H9 (cell line): Measurements from ENCODE around the gene FXR1. TPM values are rescaled to one million over a fixed set of nuclear protein-coding genes. Genes with fewer than 3 reads are reported as not detected.

Source experiments
- DNase-seq: peaks from one replicate; pipeline ENCODE4 v3.0.0-alpha.2; 2017
- H2AFZ ChIP-seq: one replicate; pipeline ENCODE4 v1.6.1; 2013; ENCODE audit warnings: mild to moderate bottlenecking, low read length, control low read depth, moderate library complexity
- H2AK5ac ChIP-seq: 2 replicates; pipeline ENCODE4 v1.6.1; 2013; ENCODE audit warnings: low read length, control low read depth, mixed read lengths; ENCODE audit not compliant: insufficient read length
- H2BK120ac ChIP-seq: one replicate; pipeline ENCODE4 v1.6.1; 2013; ENCODE audit warnings: low read depth, mild to moderate bottlenecking, low read length, control low read depth, inconsistent platforms; ENCODE audit not compliant: poor library complexity, severe bottlenecking
- H2BK12ac ChIP-seq: 2 replicates; pipeline ENCODE4 v1.6.1; 2013; ENCODE audit warnings: low read length, control low read depth, mixed read lengths, low read depth; ENCODE audit not compliant: insufficient read length
- H2BK15ac ChIP-seq: 2 replicates; pipeline ENCODE4 v1.6.1; 2013; ENCODE audit warnings: low read depth, low read length, control low read depth
- H2BK20ac ChIP-seq: one replicate; pipeline ENCODE4 v1.6.1; 2013; ENCODE audit warnings: low read depth, mild to moderate bottlenecking, low read length, control low read depth, inconsistent platforms; ENCODE audit not compliant: poor library complexity, severe bottlenecking
- H2BK5ac ChIP-seq: 2 replicates; pipeline ENCODE4 v1.6.1; 2013; ENCODE audit warnings: low read length, control low read depth, mixed read lengths; ENCODE audit not compliant: insufficient read length
- H3K14ac ChIP-seq: 2 replicates; pipeline ENCODE4 v1.6.1; 2013; ENCODE audit warnings: low read length, control low read depth; ENCODE audit not compliant: insufficient read depth
- H3K18ac ChIP-seq: 2 replicates; pipeline ENCODE4 v1.6.1; 2013; ENCODE audit warnings: low read depth, mild to moderate bottlenecking, mixed read lengths, low read length, control low read depth; ENCODE audit not compliant: insufficient read length
- H3K23ac ChIP-seq: 2 replicates; pipeline ENCODE4 v1.6.1; 2013; ENCODE audit warnings: low read length, control low read depth, mixed read lengths, low read depth; ENCODE audit not compliant: insufficient read length
- H3K23me2 ChIP-seq: 2 replicates; pipeline ENCODE4 v1.6.1; 2013; ENCODE audit warnings: low read depth, mild to moderate bottlenecking, mixed read lengths, low read length, control low read depth; ENCODE audit not compliant: insufficient read length, poor library complexity, severe bottlenecking
- H3K27ac ChIP-seq: 2 replicates; pipeline ENCODE4 v1.5.1; 2013; ENCODE audit warnings: low read length, control low read depth, mixed read lengths, low read depth; ENCODE audit not compliant: insufficient read length
- H3K27me3 ChIP-seq: 2 replicates; pipeline ENCODE4 v1.6.1; 2013; ENCODE audit warnings: low read length, control low read depth, inconsistent platforms; ENCODE audit not compliant: insufficient read depth
- H3K4ac ChIP-seq: 2 replicates; pipeline ENCODE4 v1.6.1; 2013; ENCODE audit warnings: low read depth, mild to moderate bottlenecking, control low read depth, inconsistent platforms, low read length, moderate library complexity
- H3K4me1 ChIP-seq: 2 replicates; pipeline ENCODE4 v1.6.1; 2013; ENCODE audit warnings: low read length, control low read depth, inconsistent platforms; ENCODE audit not compliant: insufficient read depth
- H3K4me2 ChIP-seq: 2 replicates; pipeline ENCODE4 v1.6.1; 2013; ENCODE audit warnings: low read length, control low read depth, mixed read lengths; ENCODE audit not compliant: insufficient read length, insufficient read depth
- H3K56ac ChIP-seq: 2 replicates; pipeline ENCODE4 v1.6.1; 2013; ENCODE audit warnings: low read depth, mild to moderate bottlenecking, mixed read lengths, low read length, control low read depth; ENCODE audit not compliant: insufficient read length
- H3K79me1 ChIP-seq: 2 replicates; pipeline ENCODE4 v1.6.1; 2013; ENCODE audit warnings: low read depth, mild to moderate bottlenecking, moderate library complexity, low read length, control low read depth, inconsistent platforms; ENCODE audit not compliant: insufficient read depth, poor library complexity, severe bottlenecking
- H3K79me2 ChIP-seq: 2 replicates; pipeline ENCODE4 v1.6.1; 2013; ENCODE audit warnings: low read length, control low read depth, inconsistent platforms; ENCODE audit not compliant: insufficient read depth
- H3K9ac ChIP-seq: 2 replicates; pipeline ENCODE4 v1.6.1; 2013; ENCODE audit warnings: low read length, control low read depth, mixed read lengths; ENCODE audit not compliant: insufficient read length; ENCODE audit errors: extremely low read depth
- H3K9me3 ChIP-seq: one replicate; pipeline ENCODE4 v1.6.1; 2013; ENCODE audit warnings: low read depth, low read length, inconsistent platforms; ENCODE audit not compliant: control insufficient read depth
- H3T11ph ChIP-seq: one replicate; pipeline ENCODE4 v1.6.1; 2013; ENCODE audit warnings: mild to moderate bottlenecking, low read length, control low read depth, inconsistent platforms
- H4K20me1 ChIP-seq: one replicate; pipeline ENCODE4 v1.6.1; 2013; ENCODE audit not compliant: control insufficient read depth, insufficient read length, insufficient read depth
- H4K5ac ChIP-seq: 2 replicates; pipeline ENCODE4 v1.6.1; 2013; ENCODE audit warnings: low read depth, mild to moderate bottlenecking, mixed read lengths, low read length, control low read depth; ENCODE audit not compliant: insufficient read length
- H4K8ac ChIP-seq: replicated peaks from 2 replicates; pipeline ENCODE4 v1.6.1; 2013; ENCODE audit warnings: low read length, control low read depth, mixed read lengths, low read depth; ENCODE audit not compliant: insufficient read length
- H4K91ac ChIP-seq: 2 replicates; pipeline ENCODE4 v1.6.1; 2013; ENCODE audit warnings: low read depth, mild to moderate bottlenecking, moderate library complexity, mixed read lengths, low read length, control low read depth; ENCODE audit not compliant: insufficient read length
- H3K27ac Mint-ChIP-seq, 3 experiments: 2 replicates in 2 of 3; 3 replicates in 1 of 3; pipeline ENCODE4 v1.8.0; 2020 to 2021; ENCODE audit warnings: mixed read lengths in 3 of 3, mild to moderate bottlenecking in 1 of 3, moderate library complexity in 1 of 3
- H3K27me3 Mint-ChIP-seq: 2 replicates; pipeline ENCODE4 v1.8.0; 2021; ENCODE audit warnings: low read depth, mild to moderate bottlenecking, moderate library complexity, mixed read lengths
- H3K36me3 Mint-ChIP-seq, 3 experiments: 2 replicates in 2 of 3; 3 replicates in 1 of 3; pipeline ENCODE4 v1.8.0; 2020 to 2021; ENCODE audit warnings: low read depth in 3 of 3, mixed read lengths in 3 of 3; ENCODE audit not compliant: insufficient read depth in 1 of 3
- H3K4me1 Mint-ChIP-seq, 2 experiments: 2 replicates each; pipeline ENCODE4 v1.8.0; 2020; ENCODE audit warnings: mixed read lengths in 2 of 2
- H3K4me3 Mint-ChIP-seq, 2 experiments: 2 replicates in 1 of 2; 3 replicates in 1 of 2; pipeline ENCODE4 v1.8.0; 2020 to 2021; ENCODE audit warnings: mild to moderate bottlenecking in 2 of 2, mixed read lengths in 2 of 2, moderate library complexity in 1 of 2
- H3K9me3 Mint-ChIP-seq, 2 experiments: 2 replicates in 1 of 2; 3 replicates in 1 of 2; pipeline ENCODE4 v1.8.0; 2020; ENCODE audit warnings: mild to moderate bottlenecking in 2 of 2, mixed read lengths in 2 of 2, moderate library complexity in 1 of 2
- WGBS: extraction: QIAGEN DNeasy Blood & Tissue Kit; methylation state at CpG from one replicate; pipeline ENCODE4 v1.1.7; 2013; ENCODE audit warnings: missing lambda C conversion rate, low lambda C conversion rate, mixed read lengths; ENCODE audit not compliant: insufficient read length; ENCODE audit errors: extremely low coverage; 5-methylcytosine and 5-hydroxymethylcytosine counted together
- total RNA-seq: library from RNA; stranded (reverse); gene quantifications from 2 replicates; pipeline ENCODE4 v1.2.1, GENCODE V29; 2021
- TF ChIP-seq, protein P1 (sequence below): fragments of 200-600 bp; sonication (generic); conservative IDR thresholded peaks from 3 replicates; pipeline ENCODE4 v1.8.0; 2021; ENCODE audit warnings: antibody characterized with exemption, mild to moderate bottlenecking

FXR1 gene
- total RNA-seq, 1 experiment from 2014 or later, result 240 TPM

DNA sequence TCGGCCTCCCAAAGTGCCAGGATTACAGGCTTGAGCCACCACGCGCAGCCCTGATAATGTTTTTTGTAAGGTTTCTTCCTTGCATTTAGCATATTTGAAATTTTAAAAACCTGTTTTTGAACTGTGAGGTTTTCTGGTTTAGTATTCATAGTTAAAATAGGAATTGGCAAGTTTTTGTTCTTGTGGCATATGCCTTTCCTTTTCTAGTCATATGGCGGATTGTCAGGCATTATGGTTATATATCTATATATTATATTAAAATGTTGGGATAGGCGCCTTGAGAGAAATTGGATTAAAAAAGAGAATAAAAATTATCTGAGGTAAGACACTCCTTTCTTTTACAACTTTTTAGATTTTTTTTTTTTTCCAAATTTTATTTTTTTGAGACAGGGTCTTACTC lies 28.4 kb downstream of the FXR1 start:
- TF ChIP-seq, protein P1, sequence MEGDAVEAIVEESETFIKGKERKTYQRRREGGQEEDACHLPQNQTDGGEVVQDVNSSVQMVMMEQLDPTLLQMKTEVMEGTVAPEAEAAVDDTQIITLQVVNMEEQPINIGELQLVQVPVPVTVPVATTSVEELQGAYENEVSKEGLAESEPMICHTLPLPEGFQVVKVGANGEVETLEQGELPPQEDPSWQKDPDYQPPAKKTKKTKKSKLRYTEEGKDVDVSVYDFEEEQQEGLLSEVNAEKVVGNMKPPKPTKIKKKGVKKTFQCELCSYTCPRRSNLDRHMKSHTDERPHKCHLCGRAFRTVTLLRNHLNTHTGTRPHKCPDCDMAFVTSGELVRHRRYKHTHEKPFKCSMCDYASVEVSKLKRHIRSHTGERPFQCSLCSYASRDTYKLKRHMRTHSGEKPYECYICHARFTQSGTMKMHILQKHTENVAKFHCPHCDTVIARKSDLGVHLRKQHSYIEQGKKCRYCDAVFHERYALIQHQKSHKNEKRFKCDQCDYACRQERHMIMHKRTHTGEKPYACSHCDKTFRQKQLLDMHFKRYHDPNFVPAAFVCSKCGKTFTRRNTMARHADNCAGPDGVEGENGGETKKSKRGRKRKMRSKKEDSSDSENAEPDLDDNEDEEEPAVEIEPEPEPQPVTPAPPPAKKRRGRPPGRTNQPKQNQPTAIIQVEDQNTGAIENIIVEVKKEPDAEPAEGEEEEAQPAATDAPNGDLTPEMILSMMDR, result no peak

More for the DNA sequence above, 28.4 kb downstream of the FXR1 start:
- Histone ChIP-seq H3K27ac (no peak overlapping the region), H3K56ac (no peak overlapping the region), H2BK120ac (no peak overlapping the region), H3K27me3 (no peaks in the 10 kb centered on the region), H2BK20ac (no peak overlapping the region), H2AFZ (no peak overlapping the region), H3K23me2 (no peaks in the 10 kb centered on the region), H2AK5ac (no peak overlapping the region), H3K23ac (no peak overlapping the region), H3K79me1 (peaks cover 12% of the 10 kb centered on the region), H3K4me1 (no peaks in the 10 kb centered on the region), H3T11ph (no peak overlapping the region), H4K8ac (no peak overlapping the region), H3K14ac (no peak overlapping the region), H2BK15ac (no peak overlapping the region), H3K4me2 (no peak overlapping the region), H3K9ac (no peak overlapping the region), H3K4ac (no peak overlapping the region), H4K5ac (no peak overlapping the region), H3K79me2 (peaks cover 14% of the 10 kb centered on the region; the same call in 1 of the 2 replicates), H2BK12ac (no peak overlapping the region), H3K9me3 (no peaks in the 10 kb centered on the region), H2BK5ac (no peak overlapping the region), H4K91ac (no peak overlapping the region), H4K20me1 (no peaks in the 10 kb centered on the region), H3K18ac (no peak overlapping the region)
- Mint-ChIP-seq H3K27ac (no peak overlapping the region; a peak in 1 of 7 replicates), H3K9me3 (no peaks in the 10 kb centered on the region), H3K27me3 (no peaks in the 10 kb centered on the region), H3K4me1 (no peaks in the 10 kb centered on the region), H3K36me3 (peaks cover 24 to 71% (median 56%) of the 10 kb centered on the region in 3 experiments), H3K4me3 (no peak overlapping the region)
- WGBS, result no CpG with 5 or more reads among the region's 5 CpGs
- DNase-seq, result no peak
